Measurements from ENCODE around the gene GMDS.

DNA sequence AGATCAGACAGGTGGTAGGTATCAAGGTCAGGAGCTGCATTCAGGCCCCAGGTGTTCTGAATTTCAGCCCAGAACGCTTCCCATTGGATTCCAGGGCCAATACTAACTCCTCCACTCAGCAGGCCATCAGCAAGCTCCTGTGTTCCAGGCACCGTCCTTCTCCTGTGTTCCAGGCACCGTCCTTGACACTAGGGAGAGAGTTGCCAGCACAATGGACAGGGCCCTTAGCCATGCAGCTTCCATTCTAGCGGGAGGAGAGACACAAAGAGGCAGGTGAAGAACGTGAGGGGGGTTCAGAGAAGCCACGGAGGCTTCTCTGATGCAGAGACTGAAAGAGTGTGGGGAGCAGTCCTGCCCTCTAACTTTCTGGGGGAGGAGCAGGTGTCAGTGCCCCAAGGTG is 558.0 kb downstream of the GMDS start:
- TF ChIP-seq, protein P1, sequence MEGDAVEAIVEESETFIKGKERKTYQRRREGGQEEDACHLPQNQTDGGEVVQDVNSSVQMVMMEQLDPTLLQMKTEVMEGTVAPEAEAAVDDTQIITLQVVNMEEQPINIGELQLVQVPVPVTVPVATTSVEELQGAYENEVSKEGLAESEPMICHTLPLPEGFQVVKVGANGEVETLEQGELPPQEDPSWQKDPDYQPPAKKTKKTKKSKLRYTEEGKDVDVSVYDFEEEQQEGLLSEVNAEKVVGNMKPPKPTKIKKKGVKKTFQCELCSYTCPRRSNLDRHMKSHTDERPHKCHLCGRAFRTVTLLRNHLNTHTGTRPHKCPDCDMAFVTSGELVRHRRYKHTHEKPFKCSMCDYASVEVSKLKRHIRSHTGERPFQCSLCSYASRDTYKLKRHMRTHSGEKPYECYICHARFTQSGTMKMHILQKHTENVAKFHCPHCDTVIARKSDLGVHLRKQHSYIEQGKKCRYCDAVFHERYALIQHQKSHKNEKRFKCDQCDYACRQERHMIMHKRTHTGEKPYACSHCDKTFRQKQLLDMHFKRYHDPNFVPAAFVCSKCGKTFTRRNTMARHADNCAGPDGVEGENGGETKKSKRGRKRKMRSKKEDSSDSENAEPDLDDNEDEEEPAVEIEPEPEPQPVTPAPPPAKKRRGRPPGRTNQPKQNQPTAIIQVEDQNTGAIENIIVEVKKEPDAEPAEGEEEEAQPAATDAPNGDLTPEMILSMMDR (conservative IDR thresholded peaks at IDR 0.05; ENCODE audit: low read length), result no peak
- TF ChIP-seq EZH2phosphoT487 (IDR thresholded peaks at IDR 0.05; ENCODE audit: borderline replicate concordance), result no peak

Data from Loucy (cell line).